ENCODE measurements around the gene GMPPA.

DNA sequence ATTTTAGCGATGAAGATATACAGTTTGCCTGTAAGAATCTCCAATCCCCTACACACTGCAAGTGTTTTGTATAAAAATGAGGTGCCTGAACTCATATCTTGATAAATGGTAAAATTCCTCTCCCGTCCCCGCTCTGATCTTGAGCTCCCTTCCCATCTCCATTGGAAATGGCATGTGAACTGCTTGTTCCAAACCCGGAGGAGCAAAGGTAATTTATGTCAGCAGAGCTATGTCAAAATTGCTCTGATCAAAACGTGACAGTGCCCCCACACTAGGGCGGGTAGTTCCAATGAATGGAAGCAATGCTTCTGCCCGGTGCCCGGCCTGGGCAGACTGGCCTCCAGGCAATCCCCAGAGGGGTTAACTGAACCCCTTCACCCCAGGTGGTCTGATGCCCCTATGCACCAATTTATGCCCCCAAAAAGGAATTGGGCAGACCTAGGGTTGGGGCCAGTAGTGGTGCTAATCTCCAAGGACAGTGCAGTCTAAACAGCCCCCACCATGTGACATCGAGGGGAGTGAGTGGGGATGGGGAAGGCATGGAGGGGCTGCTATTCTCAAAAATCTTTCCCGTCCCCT lies 3.6 kb upstream of the GMPPA start:
- TF ChIP-seq, protein P1, sequence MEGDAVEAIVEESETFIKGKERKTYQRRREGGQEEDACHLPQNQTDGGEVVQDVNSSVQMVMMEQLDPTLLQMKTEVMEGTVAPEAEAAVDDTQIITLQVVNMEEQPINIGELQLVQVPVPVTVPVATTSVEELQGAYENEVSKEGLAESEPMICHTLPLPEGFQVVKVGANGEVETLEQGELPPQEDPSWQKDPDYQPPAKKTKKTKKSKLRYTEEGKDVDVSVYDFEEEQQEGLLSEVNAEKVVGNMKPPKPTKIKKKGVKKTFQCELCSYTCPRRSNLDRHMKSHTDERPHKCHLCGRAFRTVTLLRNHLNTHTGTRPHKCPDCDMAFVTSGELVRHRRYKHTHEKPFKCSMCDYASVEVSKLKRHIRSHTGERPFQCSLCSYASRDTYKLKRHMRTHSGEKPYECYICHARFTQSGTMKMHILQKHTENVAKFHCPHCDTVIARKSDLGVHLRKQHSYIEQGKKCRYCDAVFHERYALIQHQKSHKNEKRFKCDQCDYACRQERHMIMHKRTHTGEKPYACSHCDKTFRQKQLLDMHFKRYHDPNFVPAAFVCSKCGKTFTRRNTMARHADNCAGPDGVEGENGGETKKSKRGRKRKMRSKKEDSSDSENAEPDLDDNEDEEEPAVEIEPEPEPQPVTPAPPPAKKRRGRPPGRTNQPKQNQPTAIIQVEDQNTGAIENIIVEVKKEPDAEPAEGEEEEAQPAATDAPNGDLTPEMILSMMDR (IDR thresholded peaks at IDR 0.05), result no peak
- no peak for TF ChIP-seq POLR2A (IDR thresholded peaks at IDR 0.05)
